OCI-LY7 (cell line): ENCODE measurements around the gene RPL27. TPM values are rescaled to one million over a fixed set of nuclear protein-coding genes. Genes with fewer than 3 reads are reported as not detected.
"Not testable (repeated sequence)": the region's sequence is repeated elsewhere in the genome, so short reads cannot be mapped to it uniquely, and the experiment has no call there.

Source experiments
- BruUV-seq: library from RNA; stranded (reverse); fragments of 400-500 nt; replicated peaks from 2 replicates; lab custom pipeline; 2021; lab: Mats Ljungman, UMichigan
- CTCF ChIA-PET: fragments of 300-600 bp; sonication (Branson Sonifier 250); formaldehyde crosslinking; loops from one replicate; lab custom pipeline; 2022; ENCODE audit warnings: antibody characterized with exemption; ENCODE audit not compliant: unreplicated experiment; lab: Charles Lee
- POLR2A ChIA-PET: fragments of 300-600 bp; sonication (Branson Sonifier 250); formaldehyde crosslinking; loops from one replicate; lab custom pipeline; 2022; ENCODE audit warnings: antibody characterized with exemption; lab: Charles Lee
- DNase-seq: peaks from one replicate; pipeline ENCODE4 v3.0.0-alpha.2; 2015; ENCODE audit warnings: low spot score
- H2AFZ ChIP-seq: fragments of 200-600 bp; sonication (generic), shearing (Covaris generic); 2 replicates; pipeline ENCODE4 v1.6.1; 2014; ENCODE audit warnings: mild to moderate bottlenecking, antibody characterized with exemption, low read length, moderate library complexity
- H3K27ac ChIP-seq: fragments of 200-600 bp; sonication (generic); 2 replicates; pipeline ENCODE4 v1.5.1; 2014; ENCODE audit warnings: mixed run types, low read depth, mild to moderate bottlenecking, moderate library complexity, low read length, inconsistent platforms; ENCODE audit not compliant: poor library complexity, severe bottlenecking
- H3K36me3 ChIP-seq: fragments of 200-600 bp; sonication (generic); 2 replicates; pipeline ENCODE4 v1.6.1; 2014; ENCODE audit warnings: mild to moderate bottlenecking, antibody characterized with exemption, low read length, moderate library complexity, mixed read lengths; ENCODE audit not compliant: insufficient read depth
- H3K4me1 ChIP-seq: fragments of 200-600 bp; sonication (generic); 2 replicates; pipeline ENCODE4 v1.5.1; 2014; ENCODE audit warnings: mild to moderate bottlenecking, low read length; ENCODE audit not compliant: insufficient read depth, poor library complexity, severe bottlenecking
- H3K4me2 ChIP-seq: fragments of 200-600 bp; sonication (generic); 2 replicates; pipeline ENCODE4 v1.6.1; 2014; ENCODE audit warnings: mild to moderate bottlenecking, low read length
- H3K4me3 ChIP-seq: fragments of 200-600 bp; sonication (generic); 2 replicates; pipeline ENCODE4 v1.5.1; 2014; ENCODE audit warnings: mild to moderate bottlenecking, low read depth, low read length; ENCODE audit not compliant: poor library complexity, severe bottlenecking
- H3K79me2 ChIP-seq: fragments of 200-600 bp; sonication (generic); 2 replicates; pipeline ENCODE4 v1.6.1; 2016; ENCODE audit warnings: low read depth, mild to moderate bottlenecking, low read length, moderate library complexity, mixed read lengths; ENCODE audit not compliant: insufficient read depth
- H3K9me2 ChIP-seq: fragments of 200-600 bp; sonication (generic); 2 replicates; pipeline ENCODE4 v1.6.1; 2016; ENCODE audit warnings: mild to moderate bottlenecking, low read length, mixed read lengths; ENCODE audit not compliant: insufficient read depth
- H3K9me3 ChIP-seq: fragments of 200-600 bp; sonication (generic); 2 replicates; pipeline ENCODE4 v1.6.1; 2014; ENCODE audit warnings: mild to moderate bottlenecking, mixed run types, low read length, mixed read lengths
- H4K20me1 ChIP-seq: fragments of 200-600 bp; sonication (generic); 2 replicates; pipeline ENCODE4 v1.6.1; 2014; ENCODE audit warnings: mild to moderate bottlenecking, antibody characterized with exemption, low read length, moderate library complexity, mixed read lengths; ENCODE audit not compliant: insufficient read depth
- CTCF ChIP-seq: fragments of 200-600 bp; sonication (generic); conservative IDR thresholded peaks from 2 replicates; pipeline ENCODE4 v1.5.1; 2014; ENCODE audit warnings: mild to moderate bottlenecking, antibody characterized with exemption, low read length, moderate library complexity, mixed read lengths
- EZH2phosphoT487 ChIP-seq: fragments of 200-600 bp; sonication (generic); IDR thresholded peaks from 2 replicates; pipeline ENCODE4 v1.6.1; 2018; ENCODE audit warnings: low read depth, borderline replicate concordance, mild to moderate bottlenecking, mixed run types, antibody characterized with exemption, low read length, moderate library complexity, mixed read lengths
- intact Hi-C: fragments of 100-400 bp; cut with micrococcal nuclease; formaldehyde crosslinking; loops from one replicate; pipeline ENCODE4 v1.10.0; 2022; ENCODE audit not compliant: unreplicated experiment
- total RNA-seq, 2 experiments: library from RNA; depleted of rRNA in 1 of 2; stranded (reverse); fragments of >200 nt in 1 of 2; shearing (Covaris generic) in 1 of 2; gene quantifications; 2 replicates each; pipeline ENCODE4 v1.2.3, GENCODE V29; 2014 to 2022

RPL27 gene
- total RNA-seq, 2 experiments from 2014 or later = 1,313 to 2,299 TPM

- BruUV-seq = no TSS peak
- H3K4me3 ChIP-seq = peak overlapping the region; percentile 95
- TF ChIP-seq CTCF = no peak
- no peak for TF ChIP-seq EZH2phosphoT487
These were observed 732 bp upstream of the RPL27 start for GRCh38 chr17:42997390-42997983.

GRCh38 chr17:42999003-42999525 is 845 bp downstream of the RPL27 start:
- H3K4me1 ChIP-seq = peaks cover 20% of the 10 kb centered on the region
- CTCF ChIA-PET = no interaction called here
- intact Hi-C loops = loop anchor here (5.0 kb wide), 2 partner anchors 62 to 167 kb away; partner anchors contain the start of gene PSME3
- no TSS peak for BruUV-seq
- H2AFZ ChIP-seq = no peak overlapping the region
- peak overlapping the region; percentile 95 for H3K4me3 ChIP-seq
- POLR2A ChIA-PET = interaction anchor here (0.6 to 2.1 kb wide), 6 partner anchors 9 to 526 kb away, joined by 3 to 21 read pairs (median 3); partner anchors contain the start of gene PSME3
- H3K9me2 ChIP-seq = no peaks in the 10 kb centered on the region
- H3K9me3 ChIP-seq = no peaks in the 10 kb centered on the region
- H3K36me3 ChIP-seq = peaks cover 69% of the 10 kb centered on the region
- TF ChIP-seq EZH2phosphoT487 (no peak), CTCF (no peak)
- no peak for DNase-seq
- H3K27ac ChIP-seq = peak overlapping the region; percentile 63
- H4K20me1 ChIP-seq = peaks cover 14% of the 10 kb centered on the region; the same call in 1 of the 2 replicates
- peak overlapping the region; percentile 88 for H3K4me2 ChIP-seq
- peaks cover 30% of the 10 kb centered on the region for H3K79me2 ChIP-seq

More at GRCh38 chr17:42997390-42997983, 732 bp upstream of the RPL27 start:
- Histone ChIP-seq H3K9me2 (no peaks in the 10 kb centered on the region), H3K9me3 (no peaks in the 10 kb centered on the region), H3K27ac (peak overlapping the region; percentile 63), H3K4me1 (peaks cover 20% of the 10 kb centered on the region), H3K79me2 (peaks cover 30% of the 10 kb centered on the region), H2AFZ (peak overlapping the region; percentile 86), H4K20me1 (peaks cover 14% of the 10 kb centered on the region; the same call in 1 of the 2 replicates), H3K4me2 (peak overlapping the region; percentile 76), H3K36me3 (peaks cover 67% of the 10 kb centered on the region)
- ChIA-PET CTCF (interaction anchor here (1.0 to 1.5 kb wide), 4 partner anchors 12 to 320 kb away, joined by 3 to 5 read pairs (median 4); no protein-coding TSS in a partner anchor), POLR2A (interaction anchor here (0.5 to 2.1 kb wide), 12 partner anchors 11 to 317 kb away, joined by 3 to 21 read pairs (median 4); partner anchors contain the start of gene PSME3)
- no peak for DNase-seq
- intact Hi-C loops = loop anchor here (5.0 kb wide), 2 partner anchors 60 to 165 kb away; partner anchors contain the start of gene PSME3

- H3K27ac ChIP-seq, H3K4me3 ChIP-seq, CTCF ChIA-PET, H3K9me2 ChIP-seq, BruUV-seq, H2AFZ ChIP-seq, H3K4me2 ChIP-seq, intact Hi-C loops, H3K9me3 ChIP-seq, POLR2A ChIA-PET, DNase-seq: not testable (repeated sequence)
- peaks cover 20% of the 10 kb centered on the region for H3K4me1 ChIP-seq
- H4K20me1 ChIP-seq = peaks cover 14% of the 10 kb centered on the region; the same call in 1 of the 2 replicates
- H3K36me3 ChIP-seq = peaks cover 73% of the 10 kb centered on the region
- H3K79me2 ChIP-seq = peaks cover 30% of the 10 kb centered on the region
These were observed 2.7 kb downstream of the RPL27 start for GRCh38 chr17:43000894-43001293.
